HG02870 (cell line): ENCODE results near the gene AP1S3.

Experiments used
- ATAC-seq: cut with Tn5 transposase; IDR thresholded peaks from one replicate; pipeline ENCODE4 v1.9.1; 2021; ENCODE audit warnings: mild to moderate bottlenecking, moderate library complexity; ENCODE audit not compliant: unreplicated experiment

Gene AP1S3

GRCh38 chr2:223764796-223765195 is 72.6 kb downstream of the AP1S3 start:
- ATAC-seq, result no peak

GRCh38 chr2:223762853-223763252 is 74.5 kb downstream of the AP1S3 start:
- ATAC-seq, result no peak

GRCh38 chr2:223761746-223762145 is 75.6 kb downstream of the AP1S3 start:
- ATAC-seq, result peak; percentile 63

GRCh38 chr2:223760838-223761502 is 76.4 kb downstream of the AP1S3 start:
- ATAC-seq, result peak; percentile 68

GRCh38 chr2:223759569-223760430 is 77.6 kb downstream of the AP1S3 start:
- no peak for ATAC-seq

- no peak for ATAC-seq
Measured at GRCh38 chr2:223758131-223758840, 79.1 kb downstream of the AP1S3 start.

- ATAC-seq, result no peak
Measured at GRCh38 chr2:223753940-223754339, 83.4 kb downstream of the AP1S3 start.

- ATAC-seq, result no peak
Measured at GRCh38 chr2:223751012-223751411, 86.4 kb downstream of the AP1S3 start.

- ATAC-seq, result no peak
Measured at GRCh38 chr2:223747392-223748042, 89.9 kb downstream of the AP1S3 start.

- ATAC-seq, result no peak
Measured at GRCh38 chr2:223746611-223747010, 90.8 kb downstream of the AP1S3 start.

GRCh38 chr2:223744580-223744979 is 92.8 kb downstream of the AP1S3 start:
- ATAC-seq, result no peak

- no peak for ATAC-seq
Measured at GRCh38 chr2:223740679-223741078, 96.7 kb downstream of the AP1S3 start.

- no peak for ATAC-seq
Measured at GRCh38 chr2:223737207-223737606, 100.2 kb downstream of the AP1S3 start.

GRCh38 chr2:223736488-223736887 is 100.9 kb downstream of the AP1S3 start:
- ATAC-seq, result no peak

- no peak for ATAC-seq
Measured at GRCh38 chr2:223735659-223736244, 101.6 kb downstream of the AP1S3 start.

GRCh38 chr2:223735035-223735640 is 102.2 kb downstream of the AP1S3 start:
- no peak for ATAC-seq

GRCh38 chr2:223734346-223734745 is 103.0 kb downstream of the AP1S3 start:
- ATAC-seq, result no peak

- ATAC-seq, result no peak
Measured at GRCh38 chr2:223732346-223732745, 105.0 kb downstream of the AP1S3 start.

GRCh38 chr2:223731503-223731902 is 105.9 kb downstream of the AP1S3 start:
- ATAC-seq, result no peak

- no peak for ATAC-seq
Measured at GRCh38 chr2:223729781-223730180, 107.6 kb downstream of the AP1S3 start.
